NCI-H2196 treated with DMSO at 0.1 percent for 48 hours (cell line): ENCODE data around the gene SEMA4D.
"Not testable (repeated sequence)": the region's sequence is repeated elsewhere in the genome, so short reads cannot be mapped to it uniquely, and the experiment has no call there.

Experiments used
- DNase-seq: peaks from one replicate; lab custom pipeline; 2025; ENCODE audit not compliant: unreplicated experiment; lab: John Stamatoyannopoulos, UW

The SEMA4D gene

GRCh38 chr9:89375191-89375760 lies 122.6 kb downstream of the SEMA4D start:
- DNase-seq = peak; percentile 36

- no peak for DNase-seq
These were observed 123.7 kb downstream of the SEMA4D start for GRCh38 chr9:89374176-89374575.

GRCh38 chr9:89372979-89373378 lies 124.9 kb downstream of the SEMA4D start:
- no peak for DNase-seq

- no peak for DNase-seq
These were observed 125.6 kb downstream of the SEMA4D start for GRCh38 chr9:89372230-89372816.

GRCh38 chr9:89371791-89372190 lies 126.1 kb downstream of the SEMA4D start:
- not testable (repeated sequence) for DNase-seq

GRCh38 chr9:89370593-89370992 lies 127.3 kb downstream of the SEMA4D start:
- DNase-seq = no peak

- DNase-seq = no peak
These were observed 128.9 kb downstream of the SEMA4D start for GRCh38 chr9:89368978-89369377.

GRCh38 chr9:89368550-89368949 lies 129.4 kb downstream of the SEMA4D start:
- no peak for DNase-seq

GRCh38 chr9:89367726-89368437 lies 130.0 kb downstream of the SEMA4D start:
- DNase-seq = no peak

GRCh38 chr9:89367281-89367680 lies 130.6 kb downstream of the SEMA4D start:
- DNase-seq = no peak

GRCh38 chr9:89366711-89367110 lies 131.2 kb downstream of the SEMA4D start:
- no peak for DNase-seq

GRCh38 chr9:89365532-89365912 lies 132.4 kb downstream of the SEMA4D start:
- DNase-seq = no peak

- no peak for DNase-seq
These were observed 133.0 kb downstream of the SEMA4D start for GRCh38 chr9:89364666-89365531.

- no peak for DNase-seq
These were observed 133.8 kb downstream of the SEMA4D start for GRCh38 chr9:89363921-89364665.

- DNase-seq = no peak
These were observed 134.6 kb downstream of the SEMA4D start for GRCh38 chr9:89363311-89363670.

GRCh38 chr9:89362647-89363310 lies 135.1 kb downstream of the SEMA4D start:
- DNase-seq = no peak

GRCh38 chr9:89361816-89362646 lies 135.9 kb downstream of the SEMA4D start:
- no peak for DNase-seq

- no peak for DNase-seq
These were observed 136.9 kb downstream of the SEMA4D start for GRCh38 chr9:89361031-89361430.

- DNase-seq = peak; percentile 66
These were observed 137.4 kb downstream of the SEMA4D start for GRCh38 chr9:89360465-89360864.
